Dermis blood vessel endothelial cell (primary cell): ENCODE results near the gene RPS6KA3. TPM values are rescaled to one million over a fixed set of nuclear protein-coding genes. Genes with fewer than 3 reads are reported as not detected.

Source experiments
- total RNA-seq: library from RNA; depleted of rRNA; stranded (reverse); fragments of >200 nt; gene quantifications from 2 replicates; pipeline ENCODE4 v1.2.3, GENCODE V29; 2014

The RPS6KA3 gene
- total RNA-seq, 1 donor from 2014 or later: 156 TPM

Other genes with a start within 250 kb of the RPS6KA3 start
- 0.09 and 0.17 TPM in 2 replicates for gene MAP7D2, start 150.0 kb downstream of the RPS6KA3 start, total RNA-seq
- 28.8 and 32.2 TPM in 2 replicates for gene EIF1AX, start 125.1 kb downstream of the RPS6KA3 start, total RNA-seq